SK-N-SH treated with all-trans-retinoic acid at 6 μM for 48 hours (cell line): ENCODE measurements around the gene PPP1R27.

Experiments
- ATAC-seq: fragments of 200-7000 bp; cut with Tn5 transposase; 3 replicates; pipeline ENCODE4 v1.9.1; 2020; ENCODE audit warnings: mild to moderate bottlenecking, moderate library complexity
- ARNTL ChIP-seq: fragments of 450-650 bp; formaldehyde crosslinking; IDR thresholded peaks from 2 replicates; pipeline ENCODE4 v1.5.0; 2020; ENCODE audit warnings: low read depth, mild to moderate bottlenecking, moderate library complexity, borderline replicate concordance
- BACH2 ChIP-seq: fragments of 250-450 bp; sonication (Bioruptor Pico); IDR thresholded peaks from 2 replicates; pipeline ENCODE4 v1.9.0; 2021; ENCODE audit warnings: mild to moderate bottlenecking, borderline replicate concordance
- CSDC2 ChIP-seq: fragments of 250-450 bp; sonication (Bioruptor Pico); IDR thresholded peaks from 2 replicates; pipeline ENCODE4 v1.5.0; 2020; ENCODE audit warnings: mild to moderate bottlenecking, moderate library complexity
- ESRRG ChIP-seq: fragments of 250-450 bp; sonication (Bioruptor Pico); IDR thresholded peaks from 2 replicates; pipeline ENCODE4 v1.6.1; 2021; ENCODE audit warnings: mild to moderate bottlenecking
- GLIS3 ChIP-seq: fragments of 250-450 bp; sonication (Bioruptor Pico); IDR thresholded peaks from 2 replicates; pipeline ENCODE4 v1.5.0; 2020; ENCODE audit warnings: mild to moderate bottlenecking, moderate library complexity
- ISL1 ChIP-seq: fragments of 250-450 bp; sonication (Bioruptor Pico); IDR thresholded peaks from 2 replicates; pipeline ENCODE4 v2.1.2; 2022; ENCODE audit warnings: mild to moderate bottlenecking, moderate library complexity
- PPARA ChIP-seq: fragments of 250-450 bp; sonication (Bioruptor Pico); IDR thresholded peaks from 2 replicates; pipeline ENCODE4 v1.5.0; 2020; ENCODE audit warnings: mild to moderate bottlenecking, borderline replicate concordance
- RARB ChIP-seq: fragments of 250-450 bp; sonication (Bioruptor Pico); IDR thresholded peaks from 2 replicates; pipeline ENCODE4 v1.8.0; 2021; ENCODE audit warnings: mild to moderate bottlenecking, moderate library complexity
- SNAI2 ChIP-seq: fragments of 250-450 bp; sonication (Bioruptor Pico); IDR thresholded peaks from 2 replicates; pipeline ENCODE4 v1.5.0; 2020; ENCODE audit warnings: mild to moderate bottlenecking, moderate library complexity
- TCF4 ChIP-seq: fragments of 250-450 bp; sonication (Bioruptor Pico); IDR thresholded peaks from 2 replicates; pipeline ENCODE4 v1.8.0; 2021; ENCODE audit warnings: mild to moderate bottlenecking, moderate library complexity, borderline replicate concordance
- TOX ChIP-seq: fragments of 250-450 bp; sonication (Bioruptor Pico); IDR thresholded peaks from 2 replicates; pipeline ENCODE4 v1.8.0; 2021; ENCODE audit warnings: mild to moderate bottlenecking, moderate library complexity, borderline replicate concordance
- ZC3H10 ChIP-seq: fragments of 250-450 bp; sonication (Bioruptor Pico); IDR thresholded peaks from 2 replicates; pipeline ENCODE4 v1.5.1; 2021; ENCODE audit warnings: mild to moderate bottlenecking, moderate library complexity
- ZFP30 ChIP-seq: fragments of 450-650 bp; formaldehyde crosslinking; IDR thresholded peaks from 2 replicates; pipeline ENCODE4 v1.5.0; 2022; ENCODE audit warnings: mild to moderate bottlenecking, moderate library complexity
- ZNF565 ChIP-seq: fragments of 450-650 bp; formaldehyde crosslinking; conservative IDR thresholded peaks from 2 replicates; pipeline ENCODE4 v1.5.0; 2020; ENCODE audit warnings: low read depth, mild to moderate bottlenecking, moderate library complexity
- ZNF70 ChIP-seq: fragments of 450-650 bp; formaldehyde crosslinking; IDR thresholded peaks from 2 replicates; pipeline ENCODE4 v1.5.0; 2020; ENCODE audit warnings: mild to moderate bottlenecking, moderate library complexity
- ZNF8 ChIP-seq: fragments of 450-650 bp; formaldehyde crosslinking; IDR thresholded peaks from 2 replicates; pipeline ENCODE4 v1.5.0; 2020; ENCODE audit warnings: mild to moderate bottlenecking, moderate library complexity
- TF ChIP-seq, protein P1 (sequence below): fragments of 250-450 bp; sonication (Bioruptor Pico); IDR thresholded peaks from 2 replicates; pipeline ENCODE4 v1.5.1; 2020; ENCODE audit warnings: low read depth, mild to moderate bottlenecking, moderate library complexity
- TF ChIP-seq, protein P2 (sequence below): fragments of 250-450 bp; sonication (Bioruptor Pico); IDR thresholded peaks from 2 replicates; pipeline ENCODE4 v1.8.0; 2020; ENCODE audit warnings: mild to moderate bottlenecking, moderate library complexity, borderline replicate concordance
- TF ChIP-seq, protein P3 (sequence below): fragments of 250-450 bp; sonication (Bioruptor Pico); IDR thresholded peaks from 2 replicates; pipeline ENCODE4 v1.8.0; 2021; ENCODE audit warnings: low read depth, mild to moderate bottlenecking, moderate library complexity, borderline replicate concordance
- TF ChIP-seq, protein P4 (sequence below): fragments of 250-450 bp; sonication (Bioruptor Pico); IDR thresholded peaks from 2 replicates; pipeline ENCODE4 v1.5.1; 2021; ENCODE audit warnings: mild to moderate bottlenecking, moderate library complexity

The PPP1R27 gene

DNA sequence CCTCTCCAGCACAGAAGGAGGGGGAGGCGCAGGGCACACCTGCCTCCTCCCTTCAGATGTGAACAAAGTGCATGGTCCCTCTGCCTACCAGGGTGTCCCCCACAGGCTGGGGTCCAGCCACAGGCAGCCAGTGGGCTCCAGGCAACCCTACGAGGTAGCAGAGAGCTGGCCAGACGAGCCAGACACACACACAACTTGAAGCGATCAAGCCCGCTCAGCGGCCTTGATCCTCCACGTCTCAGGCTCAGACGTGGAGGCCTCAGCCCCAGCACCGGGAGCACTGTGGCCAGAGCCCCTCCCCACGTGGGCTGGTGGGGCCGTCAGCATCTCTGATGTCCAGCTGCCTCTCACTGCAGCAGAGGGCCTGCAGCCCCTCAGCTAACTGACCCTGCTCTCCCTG lies 10.3 kb downstream of the PPP1R27 start:
- TF ChIP-seq TCF4 (CRISPR knock-in tag) = no peak
- no peak for TF ChIP-seq GLIS3 (CRISPR knock-in tag)
- TF ChIP-seq PPARA = no peak
- TF ChIP-seq ESRRG (CRISPR knock-in tag) = no peak
- TF ChIP-seq ARNTL (CRISPR knock-in tag) = no peak
- TF ChIP-seq BACH2 = no peak
- TF ChIP-seq, protein P1, sequence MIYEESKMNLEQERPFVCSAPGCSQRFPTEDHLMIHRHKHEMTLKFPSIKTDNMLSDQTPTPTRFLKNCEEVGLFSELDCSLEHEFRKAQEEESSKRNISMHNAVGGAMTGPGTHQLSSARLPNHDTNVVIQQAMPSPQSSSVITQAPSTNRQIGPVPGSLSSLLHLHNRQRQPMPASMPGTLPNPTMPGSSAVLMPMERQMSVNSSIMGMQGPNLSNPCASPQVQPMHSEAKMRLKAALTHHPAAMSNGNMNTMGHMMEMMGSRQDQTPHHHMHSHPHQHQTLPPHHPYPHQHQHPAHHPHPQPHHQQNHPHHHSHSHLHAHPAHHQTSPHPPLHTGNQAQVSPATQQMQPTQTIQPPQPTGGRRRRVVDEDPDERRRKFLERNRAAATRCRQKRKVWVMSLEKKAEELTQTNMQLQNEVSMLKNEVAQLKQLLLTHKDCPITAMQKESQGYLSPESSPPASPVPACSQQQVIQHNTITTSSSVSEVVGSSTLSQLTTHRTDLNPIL (CRISPR knock-in tag) = no peak
- no peak for ATAC-seq

- TF ChIP-seq SNAI2 (CRISPR knock-in tag) (no peak), ZFP30 (CRISPR knock-in tag) (no peak), BACH2 (no peak), GLIS3 (CRISPR knock-in tag) (no peak), ESRRG (CRISPR knock-in tag) (no peak), TOX (CRISPR knock-in tag) (no peak), CSDC2 (CRISPR knock-in tag) (no peak), PPARA (no peak)
- TF ChIP-seq, protein P2, sequence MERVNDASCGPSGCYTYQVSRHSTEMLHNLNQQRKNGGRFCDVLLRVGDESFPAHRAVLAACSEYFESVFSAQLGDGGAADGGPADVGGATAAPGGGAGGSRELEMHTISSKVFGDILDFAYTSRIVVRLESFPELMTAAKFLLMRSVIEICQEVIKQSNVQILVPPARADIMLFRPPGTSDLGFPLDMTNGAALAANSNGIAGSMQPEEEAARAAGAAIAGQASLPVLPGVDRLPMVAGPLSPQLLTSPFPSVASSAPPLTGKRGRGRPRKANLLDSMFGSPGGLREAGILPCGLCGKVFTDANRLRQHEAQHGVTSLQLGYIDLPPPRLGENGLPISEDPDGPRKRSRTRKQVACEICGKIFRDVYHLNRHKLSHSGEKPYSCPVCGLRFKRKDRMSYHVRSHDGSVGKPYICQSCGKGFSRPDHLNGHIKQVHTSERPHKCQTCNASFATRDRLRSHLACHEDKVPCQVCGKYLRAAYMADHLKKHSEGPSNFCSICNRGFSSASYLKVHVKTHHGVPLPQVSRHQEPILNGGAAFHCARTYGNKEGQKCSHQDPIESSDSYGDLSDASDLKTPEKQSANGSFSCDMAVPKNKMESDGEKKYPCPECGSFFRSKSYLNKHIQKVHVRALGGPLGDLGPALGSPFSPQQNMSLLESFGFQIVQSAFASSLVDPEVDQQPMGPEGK (CRISPR knock-in tag) = no peak
- TF ChIP-seq, protein P3, sequence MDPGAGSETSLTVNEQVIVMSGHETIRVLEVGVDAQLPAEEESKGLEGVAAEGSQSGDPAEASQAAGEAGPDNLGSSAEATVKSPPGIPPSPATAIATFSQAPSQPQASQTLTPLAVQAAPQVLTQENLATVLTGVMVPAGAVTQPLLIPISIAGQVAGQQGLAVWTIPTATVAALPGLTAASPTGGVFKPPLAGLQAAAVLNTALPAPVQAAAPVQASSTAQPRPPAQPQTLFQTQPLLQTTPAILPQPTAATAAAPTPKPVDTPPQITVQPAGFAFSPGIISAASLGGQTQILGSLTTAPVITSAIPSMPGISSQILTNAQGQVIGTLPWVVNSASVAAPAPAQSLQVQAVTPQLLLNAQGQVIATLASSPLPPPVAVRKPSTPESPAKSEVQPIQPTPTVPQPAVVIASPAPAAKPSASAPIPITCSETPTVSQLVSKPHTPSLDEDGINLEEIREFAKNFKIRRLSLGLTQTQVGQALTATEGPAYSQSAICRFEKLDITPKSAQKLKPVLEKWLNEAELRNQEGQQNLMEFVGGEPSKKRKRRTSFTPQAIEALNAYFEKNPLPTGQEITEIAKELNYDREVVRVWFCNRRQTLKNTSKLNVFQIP (CRISPR knock-in tag) = no peak
- TF ChIP-seq, protein P4, sequence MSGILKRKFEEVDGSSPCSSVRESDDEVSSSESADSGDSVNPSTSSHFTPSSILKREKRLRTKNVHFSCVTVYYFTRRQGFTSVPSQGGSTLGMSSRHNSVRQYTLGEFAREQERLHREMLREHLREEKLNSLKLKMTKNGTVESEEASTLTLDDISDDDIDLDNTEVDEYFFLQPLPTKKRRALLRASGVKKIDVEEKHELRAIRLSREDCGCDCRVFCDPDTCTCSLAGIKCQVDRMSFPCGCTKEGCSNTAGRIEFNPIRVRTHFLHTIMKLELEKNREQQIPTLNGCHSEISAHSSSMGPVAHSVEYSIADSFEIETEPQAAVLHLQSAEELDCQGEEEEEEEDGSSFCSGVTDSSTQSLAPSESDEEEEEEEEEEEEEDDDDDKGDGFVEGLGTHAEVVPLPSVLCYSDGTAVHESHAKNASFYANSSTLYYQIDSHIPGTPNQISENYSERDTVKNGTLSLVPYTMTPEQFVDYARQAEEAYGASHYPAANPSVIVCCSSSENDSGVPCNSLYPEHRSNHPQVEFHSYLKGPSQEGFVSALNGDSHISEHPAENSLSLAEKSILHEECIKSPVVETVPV (CRISPR knock-in tag) = no peak
- no peak for ATAC-seq
These were observed 10.9 kb downstream of the PPP1R27 start for GRCh38 chr17:81823820-81824550.

GRCh38 chr17:81822996-81823819 lies 11.6 kb downstream of the PPP1R27 start:
- no peak for TF ChIP-seq ZNF565

GRCh38 chr17:81822312-81822637 lies 12.6 kb downstream of the PPP1R27 start:
- no peak for TF ChIP-seq SNAI2 (CRISPR knock-in tag)
- no peak for TF ChIP-seq ARNTL (CRISPR knock-in tag)
- TF ChIP-seq ZNF565 = no peak
- no peak for TF ChIP-seq BACH2
- TF ChIP-seq ZC3H10 (CRISPR knock-in tag) = no peak
- TF ChIP-seq, protein P2 (CRISPR knock-in tag) = no peak
- TF ChIP-seq ZNF8 (CRISPR knock-in tag) = no peak
- no peak for TF ChIP-seq ISL1 (CRISPR knock-in tag)
- TF ChIP-seq CSDC2 (CRISPR knock-in tag) = no peak
- TF ChIP-seq, protein P4 (CRISPR knock-in tag) = no peak
- TF ChIP-seq TOX (CRISPR knock-in tag) = no peak
- TF ChIP-seq PPARA = no peak
- no peak for TF ChIP-seq ZNF70 (CRISPR knock-in tag)
- TF ChIP-seq, protein P1 (CRISPR knock-in tag) = no peak
- TF ChIP-seq RARB = no peak
- TF ChIP-seq, protein P3 (CRISPR knock-in tag) = no peak
- TF ChIP-seq ESRRG (CRISPR knock-in tag) = no peak
- TF ChIP-seq GLIS3 (CRISPR knock-in tag) = no peak
- no peak for ATAC-seq

More at GRCh38 chr17:81822996-81823819, 11.6 kb downstream of the PPP1R27 start:
- no peak for ATAC-seq
